HL-60 (cell line): ENCODE data around the gene DPP6.

Experiments
- DNase-seq, 2 experiments: peaks; one replicate each; pipeline ENCODE4 v3.0.0-alpha.2; 2010 to 2020; ENCODE audit warnings: low read depth in 1 of 2, low spot score in 1 of 2
- H3K27ac ChIP-seq: fragments of 250-450 bp; sonication (Bioruptor Pico); replicated peaks from 2 replicates; pipeline ENCODE4 v1.5.1; 2020; ENCODE audit warnings: mild to moderate bottlenecking, moderate library complexity
- H3K27me3 ChIP-seq: fragments of 250-450 bp; sonication (Bioruptor Pico); 2 replicates; pipeline ENCODE4 v1.5.1; 2021; ENCODE audit warnings: mild to moderate bottlenecking, moderate library complexity; ENCODE audit not compliant: insufficient read depth, poor library complexity, severe bottlenecking
- H3K4me3 ChIP-seq: replicated peaks from 2 replicates; pipeline ENCODE4 v1.5.1; 2011; ENCODE audit warnings: mild to moderate bottlenecking, control low read depth, low read length; ENCODE audit not compliant: insufficient read depth
- CTCF ChIP-seq: IDR thresholded peaks from one replicate; pipeline ENCODE4 v1.5.1; 2011; ENCODE audit warnings: low read length, control low read depth, inconsistent platforms; ENCODE audit not compliant: insufficient read depth
- GABPA ChIP-seq: IDR thresholded peaks from 2 replicates; pipeline ENCODE4 v1.6.1; 2012; ENCODE audit warnings: low read depth
- POLR2AphosphoS5 ChIP-seq: IDR thresholded peaks from 2 replicates; pipeline ENCODE4 v1.6.1; 2012; ENCODE audit warnings: low read depth
- REST ChIP-seq: IDR thresholded peaks from 2 replicates; pipeline ENCODE4 v1.6.1; 2012; ENCODE audit warnings: low read depth; ENCODE audit not compliant: insufficient replicate concordance
- SPI1 ChIP-seq: IDR thresholded peaks from 2 replicates; pipeline ENCODE4 v1.6.1; 2012; ENCODE audit warnings: low read depth, mild to moderate bottlenecking, borderline replicate concordance

The DPP6 gene

GRCh38 chr7:154738216-154738615 is 686.0 kb downstream of the DPP6 start:
- Histone ChIP-seq H3K27me3 (no peaks in the 10 kb centered on the region), H3K4me3 (no peak overlapping the region), H3K27ac (no peak overlapping the region)
- DNase-seq = no peak
- TF ChIP-seq CTCF (no peak), SPI1 (no peak), REST (no peak), GABPA (no peak), POLR2AphosphoS5 (no peak)

GRCh38 chr7:154741131-154741530 is 688.9 kb downstream of the DPP6 start:
- TF ChIP-seq SPI1 = no peak
- TF ChIP-seq POLR2AphosphoS5 = no peak
- no peak for TF ChIP-seq CTCF
- no peak for TF ChIP-seq REST
- Histone ChIP-seq H3K27ac (no peak overlapping the region), H3K4me3 (no peak overlapping the region), H3K27me3 (no peaks in the 10 kb centered on the region)
- no peak for DNase-seq

- H3K4me3 ChIP-seq = no peak overlapping the region
- no peaks in the 10 kb centered on the region for H3K27me3 ChIP-seq
- DNase-seq = no peak
- H3K27ac ChIP-seq = no peak overlapping the region
- TF ChIP-seq SPI1 (no peak), POLR2AphosphoS5 (no peak), REST (no peak), GABPA (no peak), CTCF (no peak)
These were observed 691.0 kb downstream of the DPP6 start for GRCh38 chr7:154743206-154743605.
